Peyer's patch (tissue), 4 donors: ENCODE results near the gene MRPL36.

Source experiments
- POLR2A ChIP-seq, 2 donors: fragments of 450-650 bp; IDR thresholded peaks; one replicate each; pipeline ENCODE4 v1.5.1; 2017; ENCODE audit warnings: antibody characterized with exemption in 2 of 2, mild to moderate bottlenecking in 2 of 2, moderate library complexity in 2 of 2
- TF ChIP-seq, protein P1 (sequence below), 6 experiments: fragments of 450-650 bp in 4 of 6; fragments of 200-600 bp in 2 of 6; sonication (generic) in 1 of 6; IDR thresholded peaks; one replicate each; pipeline ENCODE4 v1.5.1; 2017 to 2019; ENCODE audit warnings: antibody characterized with exemption in 6 of 6, mild to moderate bottlenecking in 3 of 6, moderate library complexity in 1 of 6

DNA sequence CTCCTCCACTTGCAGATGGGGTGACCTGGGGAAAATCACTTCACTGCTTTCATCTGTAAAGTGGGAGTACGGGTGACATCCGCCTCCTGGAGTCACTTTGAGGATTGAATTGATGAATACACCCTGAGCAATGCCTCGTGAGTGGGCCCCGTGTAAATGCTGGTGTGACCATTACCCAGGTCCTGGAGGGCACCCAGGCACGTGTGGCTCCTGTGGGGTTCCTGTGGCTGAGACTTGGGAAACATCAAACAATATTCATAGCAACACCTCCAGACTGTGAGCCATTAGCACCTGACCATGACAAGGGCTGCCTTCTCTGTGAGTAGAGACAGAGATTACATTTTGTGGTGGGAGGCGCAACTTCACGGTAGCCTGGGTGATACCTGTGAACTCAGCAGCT lies 11.4 kb downstream of the MRPL36 start:
- no peak for TF ChIP-seq POLR2A (IDR thresholded peaks at IDR 0.05)
- TF ChIP-seq, protein P1, sequence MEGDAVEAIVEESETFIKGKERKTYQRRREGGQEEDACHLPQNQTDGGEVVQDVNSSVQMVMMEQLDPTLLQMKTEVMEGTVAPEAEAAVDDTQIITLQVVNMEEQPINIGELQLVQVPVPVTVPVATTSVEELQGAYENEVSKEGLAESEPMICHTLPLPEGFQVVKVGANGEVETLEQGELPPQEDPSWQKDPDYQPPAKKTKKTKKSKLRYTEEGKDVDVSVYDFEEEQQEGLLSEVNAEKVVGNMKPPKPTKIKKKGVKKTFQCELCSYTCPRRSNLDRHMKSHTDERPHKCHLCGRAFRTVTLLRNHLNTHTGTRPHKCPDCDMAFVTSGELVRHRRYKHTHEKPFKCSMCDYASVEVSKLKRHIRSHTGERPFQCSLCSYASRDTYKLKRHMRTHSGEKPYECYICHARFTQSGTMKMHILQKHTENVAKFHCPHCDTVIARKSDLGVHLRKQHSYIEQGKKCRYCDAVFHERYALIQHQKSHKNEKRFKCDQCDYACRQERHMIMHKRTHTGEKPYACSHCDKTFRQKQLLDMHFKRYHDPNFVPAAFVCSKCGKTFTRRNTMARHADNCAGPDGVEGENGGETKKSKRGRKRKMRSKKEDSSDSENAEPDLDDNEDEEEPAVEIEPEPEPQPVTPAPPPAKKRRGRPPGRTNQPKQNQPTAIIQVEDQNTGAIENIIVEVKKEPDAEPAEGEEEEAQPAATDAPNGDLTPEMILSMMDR (IDR thresholded peaks at IDR 0.05) = no peak
